Measurements from ENCODE around the gene NR6A1.

Gene NR6A1

DNA sequence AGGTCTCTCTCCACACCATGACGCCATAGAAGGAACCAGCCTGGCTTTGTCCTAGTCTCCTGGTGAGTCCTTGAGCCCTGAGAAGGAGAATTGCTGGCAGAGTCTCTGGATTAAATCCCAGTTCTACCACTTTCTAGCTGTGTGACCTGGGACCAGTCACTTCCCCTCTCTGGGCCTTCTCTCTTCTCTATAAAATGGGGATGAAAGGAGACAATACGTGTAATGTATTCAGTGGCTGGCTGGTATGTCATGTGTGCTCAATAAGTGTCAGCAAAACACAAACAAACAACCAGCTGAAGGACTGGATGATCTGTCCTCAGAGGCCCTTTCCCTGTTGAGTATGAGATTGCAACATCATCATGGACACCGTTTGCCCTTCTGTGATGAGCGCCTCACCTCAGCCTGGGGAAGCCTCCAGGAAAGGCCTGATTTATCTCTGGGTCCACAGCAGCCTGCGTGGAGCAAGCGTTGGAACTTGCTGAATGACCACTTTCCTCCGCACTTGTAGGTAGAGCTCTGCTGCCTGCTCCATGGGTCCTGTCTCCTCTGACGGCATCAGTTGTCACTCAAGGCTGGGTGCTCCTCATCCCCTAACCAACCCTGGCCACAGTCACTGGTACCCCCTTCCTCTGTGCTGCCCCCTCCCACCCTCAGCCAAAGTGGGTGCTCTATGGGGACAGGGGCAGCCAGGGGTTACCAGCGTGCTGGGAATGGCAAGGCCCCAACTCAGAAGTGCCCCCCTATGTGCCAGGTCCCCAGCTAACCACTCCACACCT, 260.3 kb downstream of the NR6A1 start:
- DNase-seq (ENCODE audit: low read depth): peak; percentile 6
- TF ChIP-seq, protein P1, sequence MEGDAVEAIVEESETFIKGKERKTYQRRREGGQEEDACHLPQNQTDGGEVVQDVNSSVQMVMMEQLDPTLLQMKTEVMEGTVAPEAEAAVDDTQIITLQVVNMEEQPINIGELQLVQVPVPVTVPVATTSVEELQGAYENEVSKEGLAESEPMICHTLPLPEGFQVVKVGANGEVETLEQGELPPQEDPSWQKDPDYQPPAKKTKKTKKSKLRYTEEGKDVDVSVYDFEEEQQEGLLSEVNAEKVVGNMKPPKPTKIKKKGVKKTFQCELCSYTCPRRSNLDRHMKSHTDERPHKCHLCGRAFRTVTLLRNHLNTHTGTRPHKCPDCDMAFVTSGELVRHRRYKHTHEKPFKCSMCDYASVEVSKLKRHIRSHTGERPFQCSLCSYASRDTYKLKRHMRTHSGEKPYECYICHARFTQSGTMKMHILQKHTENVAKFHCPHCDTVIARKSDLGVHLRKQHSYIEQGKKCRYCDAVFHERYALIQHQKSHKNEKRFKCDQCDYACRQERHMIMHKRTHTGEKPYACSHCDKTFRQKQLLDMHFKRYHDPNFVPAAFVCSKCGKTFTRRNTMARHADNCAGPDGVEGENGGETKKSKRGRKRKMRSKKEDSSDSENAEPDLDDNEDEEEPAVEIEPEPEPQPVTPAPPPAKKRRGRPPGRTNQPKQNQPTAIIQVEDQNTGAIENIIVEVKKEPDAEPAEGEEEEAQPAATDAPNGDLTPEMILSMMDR (IDR thresholded peaks at IDR 0.05; ENCODE audit: low read length, missing control alignments): no peak
- H3K4me3 ChIP-seq (replicated peaks; ENCODE audit: low read depth, low read length): no peak overlapping the region

DNA sequence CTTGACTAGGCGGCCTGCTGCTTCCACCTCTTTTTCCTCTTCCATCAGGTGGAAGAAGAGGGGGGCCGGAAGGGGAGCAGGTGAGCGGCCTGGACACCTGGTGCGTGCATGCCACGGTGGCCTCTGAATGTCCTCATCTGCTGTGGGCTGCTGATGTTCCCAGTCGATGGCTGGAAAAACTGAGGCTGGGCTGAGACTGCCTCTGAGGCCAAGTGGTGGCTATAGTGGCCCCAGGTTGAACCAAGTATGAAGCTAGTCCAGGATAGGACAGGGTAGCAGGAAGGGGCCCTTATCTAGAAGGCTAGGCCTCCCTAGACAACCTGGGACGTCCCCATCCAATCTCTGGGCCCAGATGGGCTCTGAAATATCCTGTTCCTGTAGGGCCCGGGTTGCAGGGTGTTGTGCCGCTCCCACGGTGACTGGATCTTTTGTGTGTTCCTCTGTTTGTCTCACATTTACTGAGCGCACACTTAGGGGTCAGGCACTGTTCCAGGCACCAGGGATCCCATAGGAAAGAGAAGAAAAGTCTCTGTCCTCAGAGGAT, 263.2 kb downstream of the NR6A1 start:
- no peak for DNase-seq (ENCODE audit: low read depth)
- no peak overlapping the region for H3K4me3 ChIP-seq (replicated peaks; ENCODE audit: low read depth, low read length)
- TF ChIP-seq, protein P1 (IDR thresholded peaks at IDR 0.05; ENCODE audit: low read length, missing control alignments): no peak

- H3K4me3 ChIP-seq (replicated peaks; ENCODE audit: low read depth, low read length): no peak within 1 kb of the TSS
- TF ChIP-seq, protein P1 (IDR thresholded peaks at IDR 0.05; ENCODE audit: low read length, missing control alignments): no peak
- no peak for DNase-seq (ENCODE audit: low read depth)
Measured at GRCh38 chr9:124506931-124507879, 263.9 kb downstream of the NR6A1 start, which contains the start of gene NR5A1. Gene NR5A1 (minus strand): TSS chr9:124507399. CDS start chr9:124503395, 4,004 bp downstream.

- no peak for DNase-seq (ENCODE audit: low read depth)
- no peak overlapping the region for H3K4me3 ChIP-seq (replicated peaks; ENCODE audit: low read depth, low read length)
- TF ChIP-seq, protein P1 (IDR thresholded peaks at IDR 0.05; ENCODE audit: low read length, missing control alignments): no peak
Measured at GRCh38 chr9:124506433-124506832, 264.7 kb downstream of the NR6A1 start.

GRCh38 chr9:124505901-124506346, 265.2 kb downstream of the NR6A1 start:
- H3K4me3 ChIP-seq (replicated peaks; ENCODE audit: low read depth, low read length): no peak overlapping the region
- DNase-seq (ENCODE audit: low read depth): no peak
- TF ChIP-seq, protein P1 (IDR thresholded peaks at IDR 0.05; ENCODE audit: low read length, missing control alignments): no peak

DNA sequence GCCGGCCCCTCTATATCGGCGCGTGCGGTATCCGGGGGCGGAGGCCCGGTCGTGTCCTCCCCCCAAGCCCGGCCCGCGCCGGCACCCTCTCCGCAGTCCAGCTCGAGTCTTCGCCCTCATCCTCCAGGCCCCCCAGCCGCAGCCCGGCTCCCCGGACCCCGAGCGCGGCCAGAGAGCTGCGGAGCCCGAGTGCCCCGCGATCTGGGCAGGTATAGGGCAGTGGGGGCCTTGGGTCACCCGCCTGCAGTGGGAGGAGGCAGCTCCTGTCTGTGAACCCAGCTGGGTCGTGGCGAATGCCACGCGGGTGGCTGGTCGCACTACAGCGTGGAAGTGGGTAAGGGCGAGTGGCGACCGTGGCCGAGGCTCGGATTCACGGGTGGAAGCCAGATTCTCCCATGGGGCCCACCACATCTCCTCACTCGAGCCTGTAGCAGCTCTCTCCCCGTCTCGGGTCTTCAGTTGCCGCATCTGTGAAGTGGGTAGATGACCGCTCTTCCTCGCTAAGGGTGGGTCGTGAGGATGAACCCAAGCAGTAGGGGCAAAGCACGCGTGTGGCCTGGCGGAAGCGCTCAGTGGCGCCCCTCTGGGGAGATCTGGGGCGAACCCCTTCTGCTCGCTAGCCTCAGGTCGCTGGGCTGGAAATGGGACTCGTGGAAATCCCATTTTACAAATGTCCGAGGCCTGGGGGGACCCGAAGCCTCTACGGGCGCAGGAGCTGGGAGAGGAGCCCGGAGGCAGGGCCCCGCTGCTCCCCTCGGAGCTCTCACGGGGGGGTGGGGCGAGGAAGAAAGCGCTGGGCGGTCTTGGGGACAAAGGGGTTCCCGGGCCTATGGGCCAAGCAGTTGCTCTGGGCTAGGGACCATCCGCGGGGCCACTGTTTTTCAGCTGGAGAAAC, 265.9 kb downstream of the NR6A1 start:
- no peak for DNase-seq (ENCODE audit: low read depth)
- H3K4me3 ChIP-seq (replicated peaks; ENCODE audit: low read depth, low read length): no peak overlapping the region
- TF ChIP-seq, protein P1 (IDR thresholded peaks at IDR 0.05; ENCODE audit: low read length, missing control alignments): no peak

Measured in fibroblast of pulmonary artery (primary cell).